Hepatocyte (in vitro differentiated cells): ENCODE results near the gene PTPRK. TPM values are rescaled to one million over a fixed set of nuclear protein-coding genes. Genes with fewer than 3 reads are reported as not detected.

ENCODE experiments used
- DNase-seq: peaks from one replicate; pipeline ENCODE4 v3.0.0-alpha.2; 2016; ENCODE audit warnings: low spot score
- H2AFZ ChIP-seq: fragments of 200-600 bp; sonication (generic); 2 replicates; pipeline ENCODE4 v1.6.0; 2016; ENCODE audit warnings: antibody characterized with exemption, mild to moderate bottlenecking
- H3K27ac ChIP-seq: fragments of 200-600 bp; sonication (generic); 2 replicates; pipeline ENCODE4 v1.5.1; 2016; ENCODE audit warnings: mild to moderate bottlenecking
- H3K27me3 ChIP-seq: fragments of 200-600 bp; sonication (generic); 2 replicates; pipeline ENCODE4 v1.6.1; 2016
- H3K36me3 ChIP-seq: fragments of 200-600 bp; sonication (generic); replicated peaks from 2 replicates; pipeline ENCODE4 v1.5.1; 2016; ENCODE audit warnings: low read depth; ENCODE audit not compliant: insufficient read depth
- H3K4me1 ChIP-seq: fragments of 200-600 bp; sonication (generic); 2 replicates; pipeline ENCODE4 v1.5.1; 2016; ENCODE audit warnings: mild to moderate bottlenecking, moderate library complexity; ENCODE audit not compliant: insufficient read depth
- H3K4me2 ChIP-seq: fragments of 200-600 bp; sonication (generic); 2 replicates; pipeline ENCODE4 v1.6.0; 2016
- H3K4me3 ChIP-seq: fragments of 200-600 bp; sonication (generic); 2 replicates; pipeline ENCODE4 v1.5.1; 2016; ENCODE audit warnings: mild to moderate bottlenecking
- H3K79me2 ChIP-seq: fragments of 200-600 bp; sonication (generic); 2 replicates; pipeline ENCODE4 v1.6.0; 2017; ENCODE audit warnings: mild to moderate bottlenecking
- H3K9me2 ChIP-seq: fragments of 200-600 bp; sonication (generic); replicated peaks from 2 replicates; pipeline ENCODE4 v1.6.0; 2017; ENCODE audit warnings: mild to moderate bottlenecking; ENCODE audit not compliant: insufficient read depth
- H3K9me3 ChIP-seq: fragments of 200-600 bp; sonication (generic); 2 replicates; pipeline ENCODE4 v1.5.1; 2016; ENCODE audit warnings: low read depth, mild to moderate bottlenecking
- H4K20me1 ChIP-seq: fragments of 200-600 bp; sonication (generic); 2 replicates; pipeline ENCODE4 v1.6.0; 2016; ENCODE audit warnings: mild to moderate bottlenecking; ENCODE audit not compliant: insufficient read depth, poor library complexity, severe bottlenecking
- EZH2 ChIP-seq: fragments of 200-600 bp; sonication (generic); IDR thresholded peaks from 2 replicates; pipeline ENCODE4 v1.6.1; 2016; ENCODE audit warnings: antibody characterized with exemption, mild to moderate bottlenecking, borderline replicate concordance
- EZH2phosphoT487 ChIP-seq: fragments of 200-600 bp; sonication (generic); IDR thresholded peaks from one replicate; pipeline ENCODE4 v1.6.1; 2018; ENCODE audit warnings: antibody characterized with exemption, mild to moderate bottlenecking, low read depth, moderate library complexity; ENCODE audit not compliant: unreplicated experiment, severe bottlenecking
- WGBS: methylation state at CpG from one replicate; pipeline ENCODE4 v1.1.6; 2016; ENCODE audit warnings: low lambda C conversion rate; ENCODE audit errors: missing lambda C conversion rate; 5-methylcytosine and 5-hydroxymethylcytosine counted together
- polyA plus RNA-seq: library from polyadenylated mRNA; unstranded; fragments of >200 nt; fragmentation: Nextera tagmentation; extraction: Ambion mirVana; gene quantifications from 2 replicates; pipeline ENCODE4 v1.2.1, GENCODE V29; 2016
- total RNA-seq: library from RNA; depleted of rRNA; stranded (reverse); fragments of >200 nt; gene quantifications from 2 replicates; pipeline ENCODE4 v1.2.3, GENCODE V29; 2014
- TF ChIP-seq, protein P1 (sequence below): fragments of 200-600 bp; sonication (generic); IDR thresholded peaks from 2 replicates; pipeline ENCODE4 v1.5.1; 2016; ENCODE audit warnings: antibody characterized with exemption, mild to moderate bottlenecking; ENCODE audit not compliant: poor library complexity

PTPRK gene
- total and polyA plus RNA-seq, 2 experiments from 2014 or later: 42.0 to 80.2 TPM

GRCh38 chr6:128531696-128532095, 11.3 kb upstream of the PTPRK start:
- Histone ChIP-seq H2AFZ (no peak overlapping the region), H3K4me2 (no peak overlapping the region), H3K9me2 (no peaks in the 10 kb centered on the region), H3K36me3 (no peaks in the 10 kb centered on the region), H4K20me1 (no peaks in the 10 kb centered on the region), H3K4me1 (no peaks in the 10 kb centered on the region), H3K27ac (no peak overlapping the region), H3K9me3 (no peaks in the 10 kb centered on the region), H3K79me2 (no peaks in the 10 kb centered on the region), H3K4me3 (no peak overlapping the region), H3K27me3 (no peaks in the 10 kb centered on the region)
- WGBS: 97% methylated on average over 2 of the region's 2 CpGs
- no peak for DNase-seq
- TF ChIP-seq EZH2 (no peak), EZH2phosphoT487 (no peak)
- TF ChIP-seq, protein P1, sequence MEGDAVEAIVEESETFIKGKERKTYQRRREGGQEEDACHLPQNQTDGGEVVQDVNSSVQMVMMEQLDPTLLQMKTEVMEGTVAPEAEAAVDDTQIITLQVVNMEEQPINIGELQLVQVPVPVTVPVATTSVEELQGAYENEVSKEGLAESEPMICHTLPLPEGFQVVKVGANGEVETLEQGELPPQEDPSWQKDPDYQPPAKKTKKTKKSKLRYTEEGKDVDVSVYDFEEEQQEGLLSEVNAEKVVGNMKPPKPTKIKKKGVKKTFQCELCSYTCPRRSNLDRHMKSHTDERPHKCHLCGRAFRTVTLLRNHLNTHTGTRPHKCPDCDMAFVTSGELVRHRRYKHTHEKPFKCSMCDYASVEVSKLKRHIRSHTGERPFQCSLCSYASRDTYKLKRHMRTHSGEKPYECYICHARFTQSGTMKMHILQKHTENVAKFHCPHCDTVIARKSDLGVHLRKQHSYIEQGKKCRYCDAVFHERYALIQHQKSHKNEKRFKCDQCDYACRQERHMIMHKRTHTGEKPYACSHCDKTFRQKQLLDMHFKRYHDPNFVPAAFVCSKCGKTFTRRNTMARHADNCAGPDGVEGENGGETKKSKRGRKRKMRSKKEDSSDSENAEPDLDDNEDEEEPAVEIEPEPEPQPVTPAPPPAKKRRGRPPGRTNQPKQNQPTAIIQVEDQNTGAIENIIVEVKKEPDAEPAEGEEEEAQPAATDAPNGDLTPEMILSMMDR: no peak

DNA sequence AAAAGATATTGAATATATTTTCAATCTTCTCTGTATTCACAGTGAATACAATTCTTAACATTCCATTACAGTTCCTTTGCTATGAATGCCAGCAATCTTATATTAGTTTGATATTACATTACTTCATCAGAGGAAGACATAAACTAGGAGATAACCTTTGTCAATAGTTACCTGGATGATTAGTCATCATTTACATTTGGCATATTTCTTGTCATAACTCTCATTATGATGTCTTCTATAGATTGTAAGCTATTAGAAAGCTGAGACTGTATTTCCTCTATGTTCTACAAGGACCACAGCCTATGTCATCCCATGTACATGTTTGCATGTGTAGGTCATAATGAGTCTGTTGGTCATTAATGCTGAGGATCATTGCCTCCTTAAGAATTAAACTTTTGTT, 7.8 kb upstream of the PTPRK start:
- H3K9me3 ChIP-seq: no peaks in the 10 kb centered on the region
- H3K27me3 ChIP-seq: no peaks in the 10 kb centered on the region
- H3K79me2 ChIP-seq: no peaks in the 10 kb centered on the region
- H3K9me2 ChIP-seq: no peaks in the 10 kb centered on the region
- H2AFZ ChIP-seq: no peak overlapping the region
- DNase-seq: no peak
- no peaks in the 10 kb centered on the region for H3K4me1 ChIP-seq
- H3K36me3 ChIP-seq: no peaks in the 10 kb centered on the region
- no peak overlapping the region for H3K4me3 ChIP-seq
- no peak overlapping the region for H3K4me2 ChIP-seq
- TF ChIP-seq, protein P1: no peak
- TF ChIP-seq EZH2phosphoT487 (no peak), EZH2 (no peak)
- no peak overlapping the region for H3K27ac ChIP-seq
- no peaks in the 10 kb centered on the region for H4K20me1 ChIP-seq

DNA sequence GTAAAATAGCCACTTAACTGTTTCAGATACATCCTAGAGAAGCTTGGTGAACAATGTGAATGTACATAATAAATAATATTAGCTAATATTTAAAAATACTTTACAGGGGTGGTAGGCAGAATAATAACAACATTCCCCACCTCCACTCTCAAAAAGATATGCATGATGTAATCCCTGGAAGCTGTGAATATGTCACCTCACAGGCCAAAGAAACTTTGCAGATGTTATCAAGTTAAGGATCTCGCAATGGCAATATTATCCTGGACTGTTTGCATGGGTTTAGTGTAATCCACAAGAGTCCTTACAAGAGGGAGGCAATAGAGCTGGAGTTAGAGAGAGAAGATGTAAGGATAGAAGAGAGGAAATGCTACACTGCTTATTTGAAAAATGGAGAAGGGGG, 7.0 kb upstream of the PTPRK start:
- H3K27me3 ChIP-seq: no peaks in the 10 kb centered on the region
- no peaks in the 10 kb centered on the region for H3K79me2 ChIP-seq
- H4K20me1 ChIP-seq: no peaks in the 10 kb centered on the region
- no peak overlapping the region for H2AFZ ChIP-seq
- H3K9me3 ChIP-seq: no peaks in the 10 kb centered on the region
- H3K4me3 ChIP-seq: no peak overlapping the region
- no peak overlapping the region for H3K27ac ChIP-seq
- H3K9me2 ChIP-seq: no peaks in the 10 kb centered on the region
- no peaks in the 10 kb centered on the region for H3K36me3 ChIP-seq
- no peaks in the 10 kb centered on the region for H3K4me1 ChIP-seq
- H3K4me2 ChIP-seq: no peak overlapping the region
- TF ChIP-seq EZH2: no peak
- no peak for TF ChIP-seq EZH2phosphoT487
- TF ChIP-seq, protein P1: no peak
- no peak for DNase-seq
- WGBS: 40% methylated on average over 1 of the region's 1 CpG
